ENCODE measurements around the gene RBMS1. TPM values are rescaled to one million over a fixed set of nuclear protein-coding genes. Genes with fewer than 3 reads are reported as not detected.

RBMS1 gene
- total RNA-seq, 1 donor from 2014 or later, result 76.3 TPM

DNA sequence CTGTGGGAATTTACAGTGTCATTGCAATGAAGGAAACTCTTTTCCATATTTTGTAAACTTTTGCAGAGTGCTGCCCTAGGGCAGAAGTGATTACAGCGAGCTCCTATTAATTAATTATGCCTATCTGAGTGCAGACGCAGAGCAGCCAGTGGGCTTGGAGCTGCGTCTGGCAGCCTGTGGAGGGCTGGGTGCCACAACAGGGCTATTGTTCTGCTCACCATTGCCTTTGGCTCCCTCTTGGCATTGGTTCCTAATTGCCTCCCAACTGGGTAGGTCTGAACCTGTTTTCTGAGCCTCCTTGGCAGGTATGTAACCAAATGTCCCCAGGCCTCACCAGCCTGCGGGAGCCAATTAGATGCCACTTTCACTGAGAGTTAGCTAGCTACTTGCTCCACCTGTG is 267.9 kb downstream of the RBMS1 start:
- no peak for DNase-seq (ENCODE audit: low read depth, low spot score)

DNA sequence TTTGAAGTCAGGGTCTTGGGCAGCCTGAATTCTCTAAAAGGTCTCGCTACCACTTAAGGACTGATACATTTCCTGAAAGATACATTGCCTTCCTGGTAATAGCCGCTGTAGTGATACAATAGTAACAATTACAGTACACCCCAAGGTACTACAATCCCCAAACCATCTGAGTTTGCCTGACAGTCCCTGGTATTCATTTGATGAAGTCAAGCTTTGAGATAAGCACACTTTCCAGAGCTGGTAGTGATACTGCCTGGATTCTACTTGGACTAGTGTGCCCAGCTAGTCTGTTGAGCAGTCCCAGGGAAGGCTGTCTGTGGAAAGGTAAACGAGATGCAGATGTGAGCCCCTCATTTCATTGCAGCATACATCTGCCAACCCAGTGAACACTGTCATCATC is 269.1 kb downstream of the RBMS1 start:
- no peak for DNase-seq (ENCODE audit: low read depth, low spot score)

DNA sequence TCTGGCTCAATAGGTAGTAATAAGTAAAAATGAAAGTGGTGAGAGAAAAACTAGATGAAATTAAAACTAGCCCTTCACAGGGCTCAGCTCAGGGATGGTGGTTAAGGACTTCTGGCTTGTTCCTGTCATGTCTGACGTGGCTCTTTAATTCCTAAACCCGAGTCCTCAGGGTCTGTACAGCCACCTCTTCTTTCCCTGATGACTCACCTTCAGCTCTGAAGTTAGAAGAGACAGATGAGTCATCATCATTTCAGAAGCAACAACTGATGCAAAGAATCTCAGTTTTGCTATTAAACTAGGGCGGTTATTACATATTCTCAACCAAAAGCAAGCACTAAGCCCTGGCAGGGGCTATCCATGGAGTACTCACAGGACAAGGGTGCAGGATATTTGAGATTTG is 269.5 kb downstream of the RBMS1 start:
- peak; percentile 61 for DNase-seq (ENCODE audit: low read depth, low spot score)

DNA sequence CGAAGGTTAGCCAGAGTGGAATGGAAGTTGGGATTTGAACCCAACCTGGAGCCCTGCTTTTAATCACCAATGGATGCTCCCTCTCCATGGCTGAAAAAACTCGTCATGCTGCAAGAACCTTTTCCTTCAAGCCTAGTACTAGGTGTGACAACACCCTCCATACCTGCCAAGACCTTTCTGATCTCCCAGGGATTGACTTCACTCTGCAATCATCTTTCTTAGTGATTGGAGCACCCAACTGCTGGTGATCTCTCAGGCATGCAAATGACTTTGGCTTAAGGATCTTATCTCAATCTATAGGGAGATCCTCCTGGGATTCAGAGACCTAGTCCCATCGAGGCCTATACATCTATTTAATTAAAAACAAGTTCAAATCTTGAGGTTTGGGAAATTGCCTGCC is 270.0 kb downstream of the RBMS1 start:
- DNase-seq (ENCODE audit: low read depth, low spot score), result no peak

DNA sequence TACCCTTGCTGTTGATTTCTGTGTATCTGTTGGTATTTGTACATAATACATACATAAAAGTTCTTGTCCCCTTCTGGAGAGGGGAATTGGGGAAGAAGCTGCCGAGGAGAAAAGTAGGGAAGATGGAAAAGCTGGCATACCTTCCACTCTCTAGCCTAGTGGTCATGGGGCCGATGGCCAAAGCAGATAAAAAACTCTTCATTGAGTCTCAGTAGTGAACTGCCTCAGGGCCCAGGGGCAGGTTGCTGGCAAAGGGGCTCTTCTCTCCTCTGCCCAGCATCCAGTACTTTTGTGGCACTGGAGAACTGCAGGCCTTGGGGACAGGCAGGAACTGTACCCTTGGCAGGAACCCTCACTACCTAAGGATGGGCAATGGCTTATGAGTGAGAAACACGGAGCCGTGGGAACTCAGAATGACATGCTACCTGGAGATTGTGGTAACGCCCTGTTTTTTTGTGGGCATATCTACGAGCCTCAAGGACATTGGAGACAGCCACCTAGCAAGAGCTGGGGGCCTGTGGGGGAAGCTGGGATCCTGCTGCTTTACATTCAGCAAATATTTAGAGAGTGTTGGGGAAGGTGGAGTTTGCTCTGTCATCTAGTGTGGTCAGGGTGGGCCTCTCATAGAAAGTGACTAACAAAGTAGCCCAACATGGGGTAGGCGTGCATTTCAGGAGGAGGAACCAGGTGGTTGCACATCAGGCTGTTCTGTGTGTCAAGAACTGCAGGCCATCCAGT is 270.9 kb downstream of the RBMS1 start:
- no peak for DNase-seq (ENCODE audit: low read depth, low spot score)

All from pulmonary artery endothelial cell (primary cell).